Measurements from ENCODE around the gene GCC2. TPM values are rescaled to one million over a fixed set of nuclear protein-coding genes. Genes with fewer than 3 reads are reported as not detected.

GCC2 gene
- total and polyA plus RNA-seq, 9 of the 15 experiments (the other 6 are each of a cell fraction or from before 2014, with no cell fraction given): 11.4 to 35.7 (median 19.9) TPM

GRCh38 chr2:108536911-108537310 is 87.9 kb downstream of the GCC2 start:
- DNase-seq (ENCODE audit: extremely low read depth in 1 of 4, low spot score in 3 of 4): no peak
- H3K27ac ChIP-seq (ENCODE audit: extremely low read depth, low read depth, low read length): no peak overlapping the region
- peaks cover 13% of the 10 kb centered on the region for H3K36me3 ChIP-seq (ENCODE audit: control insufficient read depth, insufficient read depth, low read length)
- no peaks in the 10 kb centered on the region for H3K9me1 ChIP-seq (ENCODE audit: control insufficient read depth, insufficient read depth, low read length)
- intact Hi-C loops (cut with micrococcal nuclease): loop anchor here (5.0 kb wide), 1 partner anchor 50 kb away; no protein-coding TSS in a partner anchor
- WGBS (ENCODE audit: insufficient coverage, low coverage, missing lambda C conversion rate): 61% methylated on average over 5 of the region's 5 CpGs
- H2AFZ ChIP-seq (ENCODE audit: low read depth, low read length): no peak overlapping the region
- H3K9ac ChIP-seq (ENCODE audit: insufficient read depth in 1 of 2, low read depth in 2 of 2, low read length in 2 of 2): peak overlapping the region in 1 of 2 experiments; percentile 66; a peak in 1 of 4 replicates
- FAIRE-seq: no peak
- H3K79me2 ChIP-seq (ENCODE audit: control insufficient read depth, insufficient read depth, low read length): peaks cover 80% of the 10 kb centered on the region
- in situ Hi-C loops (cut with MboI): no loop called here
- ATAC-seq: no peak
- H3K4me3 ChIP-seq: no peak overlapping the region
- TF ChIP-seq TAF15 (IDR thresholded peaks at IDR 0.05; ENCODE audit: low read depth, low read length) (no peak), ELF1 (tag; IDR thresholded peaks at IDR 0.05) (no peak), CEBPB (tag; IDR thresholded peaks at IDR 0.05) (no peak), KDM2B (CRISPR knock-in tag; IDR thresholded peaks at IDR 0.05) (no peak), MAFG (tag; conservative IDR thresholded peaks at IDR 0.05) (no peak), ZNF668 (CRISPR knock-in tag; IDR thresholded peaks at IDR 0.05) (0 out of 2 replicates have a peak, but pooled peaks have one; percentile 32)
- no TSS peak for BruUV-seq (replicated peaks)
- H3K4me1 ChIP-seq (replicated peaks in 1 of 2; ENCODE audit: control insufficient read depth in 2 of 2, insufficient read depth in 2 of 2, low read length in 2 of 2): peaks cover 14 to 20% of the 10 kb centered on the region in 2 experiments
- ChIA-PET CTCF (ENCODE audit: low intra/inter-chr PET ratio) (no interaction called here), POLR2A (interaction anchor here (3.2 kb wide), 1 partner anchor 11 kb away, joined by 21 read pairs; no protein-coding TSS in a partner anchor)
- peak overlapping the region; percentile 88 for H3K4me2 ChIP-seq (ENCODE audit: insufficient read depth, low read length)
- H3K9me3 ChIP-seq (replicated peaks; ENCODE audit: control insufficient read depth, insufficient read depth, low read depth, low read length): no peaks in the 10 kb centered on the region
- H4K20me1 ChIP-seq (replicated peaks; ENCODE audit: control insufficient read depth, insufficient read depth, low read length): peaks cover 19% of the 10 kb centered on the region; the same call in 1 of the 2 replicates
- H3K27me3 ChIP-seq (ENCODE audit: control insufficient read depth in 2 of 2, insufficient read depth in 2 of 2, low read length in 2 of 2): no peaks in the 10 kb centered on the region
